ENCODE measurements around the gene HOXA6. TPM values are rescaled to one million over a fixed set of nuclear protein-coding genes. Genes with fewer than 3 reads are reported as not detected.

Gene HOXA6
- total RNA-seq, 4 donors from 2014 or later, result 11.1 to 30.9 (median 18.7) TPM

DNA sequence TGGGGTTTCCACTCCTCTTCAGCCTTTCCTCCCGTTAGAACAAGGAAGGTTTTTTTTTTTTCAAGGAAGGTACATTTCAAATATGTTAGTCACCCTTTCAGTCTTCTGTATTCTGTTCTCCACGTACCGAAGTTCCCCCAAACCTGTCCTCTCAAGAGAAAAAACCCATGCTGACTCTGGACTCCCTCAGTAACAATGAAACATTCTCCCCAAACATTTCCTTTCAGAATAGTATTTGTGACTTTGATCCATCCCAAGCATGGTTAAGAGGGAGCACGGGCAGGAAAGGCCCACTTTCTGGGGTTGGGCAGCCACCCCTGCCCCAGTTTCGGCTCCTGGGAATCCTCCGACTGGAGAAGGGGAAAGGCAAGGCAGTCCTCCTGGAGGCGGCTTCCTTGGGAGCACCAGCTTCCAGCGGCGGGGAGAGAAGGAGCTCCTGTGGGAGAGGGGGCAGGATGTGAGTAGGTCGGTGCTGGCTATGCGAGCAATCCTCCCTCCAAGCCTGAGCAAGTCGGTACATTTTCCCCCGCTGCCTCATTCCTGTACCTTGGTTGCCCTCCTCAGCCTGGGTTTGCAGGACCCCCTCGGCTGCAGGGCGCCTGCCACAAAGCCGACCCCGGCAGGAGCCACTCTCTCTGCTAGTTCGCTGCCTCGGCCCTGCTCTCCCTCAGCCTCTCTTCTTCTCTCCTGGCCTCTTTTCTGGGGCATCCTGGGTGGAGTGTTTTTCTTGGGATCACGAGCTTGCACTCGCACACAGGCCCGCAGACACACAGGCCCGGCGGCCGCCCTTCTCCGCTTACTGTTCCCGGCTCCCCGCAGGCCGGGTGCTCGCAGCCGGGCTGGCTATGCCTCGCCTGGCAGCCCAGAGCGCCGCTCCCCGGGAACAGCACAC, 49.6 kb downstream of the HOXA6 start:
- 33 to 34% methylated on average over 35 of the region's 35 CpGs for WGBS, 2 donors
- peak overlapping the region; percentile 11 to 87 (median 65) for H3K27ac ChIP-seq
- H3K4me3 ChIP-seq, result peak overlapping the region; percentile 3 to 94 (median 24)
- no peak for TF ChIP-seq EP300 (IDR thresholded peaks at IDR 0.05)
- TF ChIP-seq POLR2A (IDR thresholded peaks at IDR 0.05), result no peak
- TF ChIP-seq, protein P1, sequence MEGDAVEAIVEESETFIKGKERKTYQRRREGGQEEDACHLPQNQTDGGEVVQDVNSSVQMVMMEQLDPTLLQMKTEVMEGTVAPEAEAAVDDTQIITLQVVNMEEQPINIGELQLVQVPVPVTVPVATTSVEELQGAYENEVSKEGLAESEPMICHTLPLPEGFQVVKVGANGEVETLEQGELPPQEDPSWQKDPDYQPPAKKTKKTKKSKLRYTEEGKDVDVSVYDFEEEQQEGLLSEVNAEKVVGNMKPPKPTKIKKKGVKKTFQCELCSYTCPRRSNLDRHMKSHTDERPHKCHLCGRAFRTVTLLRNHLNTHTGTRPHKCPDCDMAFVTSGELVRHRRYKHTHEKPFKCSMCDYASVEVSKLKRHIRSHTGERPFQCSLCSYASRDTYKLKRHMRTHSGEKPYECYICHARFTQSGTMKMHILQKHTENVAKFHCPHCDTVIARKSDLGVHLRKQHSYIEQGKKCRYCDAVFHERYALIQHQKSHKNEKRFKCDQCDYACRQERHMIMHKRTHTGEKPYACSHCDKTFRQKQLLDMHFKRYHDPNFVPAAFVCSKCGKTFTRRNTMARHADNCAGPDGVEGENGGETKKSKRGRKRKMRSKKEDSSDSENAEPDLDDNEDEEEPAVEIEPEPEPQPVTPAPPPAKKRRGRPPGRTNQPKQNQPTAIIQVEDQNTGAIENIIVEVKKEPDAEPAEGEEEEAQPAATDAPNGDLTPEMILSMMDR (IDR thresholded peaks at IDR 0.05), result no peak
- peaks cover 0 to 76% (median 9%) of the 10 kb centered on the region in 4 donors for H3K4me1 ChIP-seq
- H3K9me3 ChIP-seq, result no peaks in the 10 kb centered on the region
- peaks cover 0 to 78% of the 10 kb centered on the region in 2 donors for H3K27me3 ChIP-seq
- no peaks in the 10 kb centered on the region for H3K36me3 ChIP-seq
- DNase-seq (ENCODE audit: low spot score in 2 of 2), result no peak

DNA sequence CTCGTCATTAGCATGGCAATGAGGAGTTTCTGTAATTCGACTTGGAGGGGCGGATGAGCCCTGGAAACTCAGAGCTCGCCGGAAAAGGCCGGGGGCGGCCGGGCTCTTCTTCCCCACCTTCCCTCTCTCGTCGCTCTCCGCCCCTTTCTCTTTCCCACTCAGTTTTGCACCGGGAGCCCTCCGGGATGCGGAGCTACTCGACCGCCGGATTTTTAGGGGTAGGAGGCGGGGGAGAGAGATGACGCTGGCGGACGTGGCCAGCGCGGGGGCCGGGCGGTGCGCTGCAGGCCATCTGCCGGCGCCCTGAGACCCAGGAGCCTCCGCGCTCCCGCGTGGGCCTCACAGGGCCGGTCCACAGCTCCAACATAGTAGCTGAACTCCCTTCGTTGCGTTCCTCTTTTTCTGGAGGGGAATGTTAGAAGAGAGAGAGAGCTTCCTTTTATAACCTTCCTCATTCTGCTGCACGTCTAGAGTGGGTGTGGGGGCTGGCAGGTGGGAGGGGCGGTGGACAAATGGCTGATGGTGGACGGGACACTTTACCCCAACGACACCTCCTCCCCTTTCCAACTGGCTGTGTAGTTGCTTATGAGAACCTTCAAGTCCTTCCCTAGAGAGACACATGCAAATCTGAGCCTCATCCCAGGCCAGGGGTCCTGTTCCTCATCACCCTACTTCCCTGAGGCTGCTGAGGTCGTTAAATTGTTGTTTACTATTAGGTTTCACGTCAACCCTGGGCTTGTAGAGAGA, 50.6 kb downstream of the HOXA6 start:
- peaks cover 0 to 73% of the 10 kb centered on the region in 2 donors for H3K27me3 ChIP-seq
- peaks cover 0 to 68% (median 9%) of the 10 kb centered on the region in 4 donors for H3K4me1 ChIP-seq
- TF ChIP-seq EP300 (IDR thresholded peaks at IDR 0.05), result peak in 1 of 2 donors; percentile 10
- TF ChIP-seq POLR2A (IDR thresholded peaks at IDR 0.05), result no peak
- TF ChIP-seq, protein P1 (IDR thresholded peaks at IDR 0.05), result no peak
- H3K9me3 ChIP-seq, result no peaks in the 10 kb centered on the region
- peak overlapping the region; percentile 51 to 94 (median 86) for H3K4me3 ChIP-seq
- H3K27ac ChIP-seq, result peak overlapping the region; percentile 61 to 87 (median 74)
- no peaks in the 10 kb centered on the region for H3K36me3 ChIP-seq
- no peak for DNase-seq (ENCODE audit: low spot score in 2 of 2)
- WGBS, 2 donors, result 1 to 3% methylated on average over 41 of the region's 41 CpGs

DNA sequence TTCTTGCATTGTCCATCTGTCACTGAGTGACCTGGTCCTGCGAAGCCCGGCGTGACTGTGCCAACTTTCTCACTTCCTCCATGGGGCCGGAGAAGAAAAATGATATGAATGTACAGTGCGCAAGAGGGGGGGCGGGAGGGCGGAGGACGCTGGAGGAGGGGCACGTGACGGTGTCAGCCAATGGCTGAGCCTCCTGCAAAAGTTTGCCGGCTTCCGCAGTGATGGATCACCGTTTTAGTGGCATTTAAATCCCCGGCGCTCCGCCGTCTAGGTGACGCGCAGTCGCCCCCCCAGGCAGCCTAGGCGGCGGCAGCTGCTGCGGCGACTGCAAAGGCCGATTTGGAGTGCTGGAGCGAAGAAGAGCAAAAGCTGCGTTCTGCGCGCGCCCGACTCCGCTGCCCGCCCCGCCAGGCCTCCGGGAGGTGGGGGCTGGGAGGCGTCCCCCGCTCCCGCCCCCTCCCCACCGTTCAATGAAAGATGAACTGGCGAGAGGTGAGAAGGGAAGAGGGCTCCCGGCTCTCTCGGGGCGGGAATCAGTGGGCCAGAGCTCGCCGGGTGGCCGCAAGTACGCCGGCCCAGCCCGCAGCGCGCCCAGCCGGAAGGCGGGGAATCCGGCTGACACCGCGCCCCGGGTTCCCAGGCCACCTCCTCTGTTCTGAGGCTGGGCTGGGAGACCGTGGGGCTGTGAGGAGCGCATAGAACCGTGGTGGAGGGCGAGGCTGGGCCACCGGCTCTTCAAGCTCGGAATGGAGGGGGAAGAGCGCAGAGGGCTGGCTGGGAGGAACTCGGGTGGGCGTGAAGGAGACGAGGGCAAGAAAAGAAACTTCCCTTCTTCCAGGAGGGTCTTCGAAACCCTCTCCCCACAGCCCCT, 51.4 kb downstream of the HOXA6 start, which contains the start of gene HOXA1:
Gene HOXA1 (minus strand): TSS at position 104 of the 871 bp plus-strand sequence. CDS start 88 bp downstream, at position 16.
- 0 to 1% methylated on average over 47 to 55 of the region's 68 CpGs for WGBS, 2 donors
- peak within 1 kb of the TSS; percentile 51 to 94 (median 86) for H3K4me3 ChIP-seq
- no peaks in the 10 kb centered on the region for H3K36me3 ChIP-seq
- DNase-seq (ENCODE audit: low spot score in 2 of 2), result peak in 1 of 2 donors; percentile 66
- peak within 1 kb of the TSS; percentile 61 to 87 (median 74) for H3K27ac ChIP-seq
- H3K9me3 ChIP-seq, result no peaks in the 10 kb centered on the region
- peaks cover 0 to 73% of the 10 kb centered on the region in 2 donors for H3K27me3 ChIP-seq
- peaks cover 0 to 61% (median 7%) of the 10 kb centered on the region in 4 donors for H3K4me1 ChIP-seq
- TF ChIP-seq EP300 (IDR thresholded peaks at IDR 0.05) (peak in 1 of 2 donors; percentile 73), POLR2A (IDR thresholded peaks at IDR 0.05) (peak; percentile 23 to 45)
- TF ChIP-seq, protein P1 (IDR thresholded peaks at IDR 0.05), result no peak

Small RNAs within 50 kb of the gene (small RNA-seq; reads per million reads assigned to genes)
- gene AC004080.5, result not detected
- not detected for gene RF01977
- not detected for gene RF02140
- gene RF02141, result not detected

Other genes with a start within 250 kb of the HOXA6 start
- 1 to 10 TPM in 2 of 4 donors, under 1 TPM in 2; 0.44 to 2.1 (median 1.2) TPM for gene HOXA1, start 51.8 kb downstream of the HOXA6 start, total RNA-seq
- 1 to 10 TPM; 2.5 to 5.9 (median 5.2) TPM for gene HOXA2, start 45.1 kb downstream of the HOXA6 start, total RNA-seq
- 1 to 10 TPM; 4.4 to 6.3 (median 4.7) TPM for gene HOXA4, start 17.0 kb downstream of the HOXA6 start, total RNA-seq
- 10 to 100 TPM; 12.0 to 25.9 (median 16.6) TPM for gene HOXA5, start 4.1 kb downstream of the HOXA6 start, total RNA-seq
- 10 to 100 TPM in 1 of 4 donors, 1 to 10 TPM in 3; 7.0 to 18.8 (median 8.7) TPM for gene HOXA3, start 4.8 kb upstream of the HOXA6 start, total RNA-seq
- 10 to 100 TPM in 2 of 4 donors, 1 to 10 TPM in 2; 8.7 to 16.9 (median 11.3) TPM for gene HOXA7, start 8.9 kb upstream of the HOXA6 start, total RNA-seq
- 10 to 100 TPM; 10.5 to 13.8 (median 12.7) TPM for gene HOXA9, start 17.8 kb upstream of the HOXA6 start, total RNA-seq
- gene HOXA10, start 26.5 kb upstream of the HOXA6 start, total RNA-seq, result 10 to 100 TPM; 19.0 to 34.1 (median 24.9) TPM
- 10 to 100 TPM in 2 of 4 donors, 1 to 10 TPM in 2; 5.0 to 13.2 (median 9.5) TPM for gene HOXA11, start 37.5 kb upstream of the HOXA6 start, total RNA-seq
- 1 to 10 TPM in 1 of 4 donors, under 1 TPM in 3; 0.63 to 1.5 (median 0.72) TPM for gene HOXA13, start 52.3 kb upstream of the HOXA6 start, total RNA-seq
- not detected for gene EVX1, start 95.0 kb upstream of the HOXA6 start, total RNA-seq